ENCODE results near the gene GULP1. TPM values are rescaled to one million over a fixed set of nuclear protein-coding genes. Genes with fewer than 3 reads are reported as not detected.
"Not testable (repeated sequence)": the region's sequence is repeated elsewhere in the genome, so short reads cannot be mapped to it uniquely, and the experiment has no call there.

The GULP1 gene
- total RNA-seq, 1 experiment from 2014 or later, result 108 TPM

- no peak overlapping the region for H3K4me3 ChIP-seq
- H3K9me3 ChIP-seq (replicated peaks), result no peaks in the 10 kb centered on the region
- DNase-seq (ENCODE audit: low read depth in 1 of 2, low spot score in 2 of 2), result no peak
- H3K36me3 ChIP-seq, result no peaks in the 10 kb centered on the region
- H3K4me1 ChIP-seq (replicated peaks), result no peaks in the 10 kb centered on the region; the same call in 1 of the 2 replicates
- no peaks in the 10 kb centered on the region for H3K27me3 ChIP-seq (replicated peaks)
- H3K27ac ChIP-seq, result no peak overlapping the region
These were observed 149.7 kb downstream of the GULP1 start for GRCh38 chr2:188441288-188441947.

- no peaks in the 10 kb centered on the region; the same call in 1 of the 2 replicates for H3K4me1 ChIP-seq (replicated peaks)
- H3K27me3 ChIP-seq (replicated peaks), result no peaks in the 10 kb centered on the region
- DNase-seq (ENCODE audit: low read depth in 1 of 2, low spot score in 2 of 2), result no peak
- no peaks in the 10 kb centered on the region for H3K9me3 ChIP-seq (replicated peaks)
- no peak overlapping the region for H3K27ac ChIP-seq
- no peaks in the 10 kb centered on the region for H3K36me3 ChIP-seq
- H3K4me3 ChIP-seq, result no peak overlapping the region
These were observed 151.5 kb downstream of the GULP1 start for GRCh38 chr2:188443207-188443606.

- Histone ChIP-seq H3K27me3 (replicated peaks) (no peaks in the 10 kb centered on the region), H3K4me3 (no peak overlapping the region), H3K36me3 (no peaks in the 10 kb centered on the region), H3K4me1 (replicated peaks) (no peaks in the 10 kb centered on the region; the same call in 1 of the 2 replicates), H3K27ac (no peak overlapping the region), H3K9me3 (replicated peaks) (no peaks in the 10 kb centered on the region)
- no peak for DNase-seq (ENCODE audit: low read depth in 1 of 2, low spot score in 2 of 2)
These were observed 152.6 kb downstream of the GULP1 start for GRCh38 chr2:188444106-188444835.

- H3K4me3 ChIP-seq, result no peak overlapping the region
- H3K36me3 ChIP-seq, result no peaks in the 10 kb centered on the region
- H3K4me1 ChIP-seq (replicated peaks), result peaks cover 10% of the 10 kb centered on the region
- no peak for DNase-seq (ENCODE audit: low read depth in 1 of 2, low spot score in 2 of 2)
- no peak overlapping the region for H3K27ac ChIP-seq
- H3K27me3 ChIP-seq (replicated peaks), result no peaks in the 10 kb centered on the region
- no peaks in the 10 kb centered on the region for H3K9me3 ChIP-seq (replicated peaks)
These were observed 157.9 kb downstream of the GULP1 start for GRCh38 chr2:188449561-188449960.

GRCh38 chr2:188449971-188450370, 158.3 kb downstream of the GULP1 start:
- Histone ChIP-seq H3K4me3 (no peak overlapping the region), H3K27me3 (replicated peaks) (no peaks in the 10 kb centered on the region), H3K36me3 (no peaks in the 10 kb centered on the region), H3K4me1 (replicated peaks) (peaks cover 10% of the 10 kb centered on the region), H3K9me3 (replicated peaks) (no peaks in the 10 kb centered on the region), H3K27ac (no peak overlapping the region)
- no peak for DNase-seq (ENCODE audit: low read depth in 1 of 2, low spot score in 2 of 2)

- Histone ChIP-seq H3K27ac (no peak overlapping the region), H3K27me3 (replicated peaks) (no peaks in the 10 kb centered on the region), H3K36me3 (no peaks in the 10 kb centered on the region), H3K4me1 (replicated peaks) (peaks cover 10% of the 10 kb centered on the region), H3K4me3 (no peak overlapping the region), H3K9me3 (replicated peaks) (no peaks in the 10 kb centered on the region)
- DNase-seq (ENCODE audit: low read depth in 1 of 2, low spot score in 2 of 2), result no peak
These were observed 159.2 kb downstream of the GULP1 start for GRCh38 chr2:188450732-188451483.

GRCh38 chr2:188452084-188452483, 160.4 kb downstream of the GULP1 start:
- H3K27ac ChIP-seq, result no peak overlapping the region
- H3K4me3 ChIP-seq, result no peak overlapping the region
- peak in 1 of 2 experiments; percentile 11 for DNase-seq (ENCODE audit: low read depth in 1 of 2, low spot score in 2 of 2)
- peaks cover 10% of the 10 kb centered on the region for H3K4me1 ChIP-seq (replicated peaks)
- no peaks in the 10 kb centered on the region for H3K9me3 ChIP-seq (replicated peaks)
- H3K27me3 ChIP-seq (replicated peaks), result no peaks in the 10 kb centered on the region
- H3K36me3 ChIP-seq, result no peaks in the 10 kb centered on the region

- DNase-seq (ENCODE audit: low read depth in 1 of 2, low spot score in 2 of 2), result no peak
- H3K4me3 ChIP-seq, result no peak overlapping the region
- H3K27me3 ChIP-seq (replicated peaks), result no peaks in the 10 kb centered on the region
- H3K36me3 ChIP-seq, result no peaks in the 10 kb centered on the region; the same call in 1 of the 2 replicates
- no peaks in the 10 kb centered on the region for H3K9me3 ChIP-seq (replicated peaks)
- no peak overlapping the region for H3K27ac ChIP-seq
- H3K4me1 ChIP-seq (replicated peaks), result peaks cover 5% of the 10 kb centered on the region
These were observed 164.6 kb downstream of the GULP1 start for GRCh38 chr2:188456114-188456909.

GRCh38 chr2:188459061-188459460, 167.4 kb downstream of the GULP1 start:
- Histone ChIP-seq H3K27ac (no peak overlapping the region), H3K27me3 (replicated peaks) (no peaks in the 10 kb centered on the region), H3K36me3 (no peaks in the 10 kb centered on the region; the same call in 1 of the 2 replicates), H3K4me1 (replicated peaks) (no peaks in the 10 kb centered on the region), H3K4me3 (no peak overlapping the region), H3K9me3 (replicated peaks) (no peaks in the 10 kb centered on the region)
- DNase-seq (ENCODE audit: low read depth in 1 of 2, low spot score in 2 of 2), result no peak

- not testable (repeated sequence) for H3K4me3 ChIP-seq; DNase-seq (ENCODE audit: low read depth in 1 of 2, low spot score in 2 of 2); H3K27ac ChIP-seq; H3K4me1 ChIP-seq (replicated peaks); H3K27me3 ChIP-seq (replicated peaks); H3K36me3 ChIP-seq; H3K9me3 ChIP-seq (replicated peaks)
These were observed 174.4 kb downstream of the GULP1 start for GRCh38 chr2:188466078-188466477.

- DNase-seq (ENCODE audit: low read depth in 1 of 2, low spot score in 2 of 2), result no peak
- no peak overlapping the region for H3K4me3 ChIP-seq
- H3K36me3 ChIP-seq, result no peaks in the 10 kb centered on the region
- no peak overlapping the region for H3K27ac ChIP-seq
- H3K27me3 ChIP-seq (replicated peaks), result no peaks in the 10 kb centered on the region
- H3K4me1 ChIP-seq (replicated peaks), result no peaks in the 10 kb centered on the region
- H3K9me3 ChIP-seq (replicated peaks), result no peaks in the 10 kb centered on the region
These were observed 175.1 kb downstream of the GULP1 start for GRCh38 chr2:188466761-188467160.

GRCh38 chr2:188471166-188471565, 179.5 kb downstream of the GULP1 start:
- Histone ChIP-seq H3K4me3 (no peak overlapping the region), H3K27me3 (replicated peaks) (no peaks in the 10 kb centered on the region), H3K36me3 (no peaks in the 10 kb centered on the region), H3K9me3 (replicated peaks) (no peaks in the 10 kb centered on the region), H3K27ac (no peak overlapping the region), H3K4me1 (replicated peaks) (peaks cover 9% of the 10 kb centered on the region)
- no peak for DNase-seq (ENCODE audit: low read depth in 1 of 2, low spot score in 2 of 2)

- H3K27ac ChIP-seq, result no peak overlapping the region
- H3K36me3 ChIP-seq, result no peaks in the 10 kb centered on the region
- no peaks in the 10 kb centered on the region for H3K27me3 ChIP-seq (replicated peaks)
- DNase-seq (ENCODE audit: low read depth in 1 of 2, low spot score in 2 of 2), result no peak
- peaks cover 11% of the 10 kb centered on the region for H3K4me1 ChIP-seq (replicated peaks)
- no peak overlapping the region for H3K4me3 ChIP-seq
- no peaks in the 10 kb centered on the region for H3K9me3 ChIP-seq (replicated peaks)
These were observed 181.6 kb downstream of the GULP1 start for GRCh38 chr2:188473306-188473705.

All from SJSA1 (cell line).